AG20443 (cell line): ENCODE measurements around the gene FLNB.
A peak's percentile ranks its signal among the peaks of the same experiment; 100 is the strongest.

Source experiments
- DNase-seq: peaks from one replicate; pipeline ENCODE4 v3.0.0; 2012; ENCODE audit warnings: low spot score, mixed read lengths

Gene FLNB

DNA sequence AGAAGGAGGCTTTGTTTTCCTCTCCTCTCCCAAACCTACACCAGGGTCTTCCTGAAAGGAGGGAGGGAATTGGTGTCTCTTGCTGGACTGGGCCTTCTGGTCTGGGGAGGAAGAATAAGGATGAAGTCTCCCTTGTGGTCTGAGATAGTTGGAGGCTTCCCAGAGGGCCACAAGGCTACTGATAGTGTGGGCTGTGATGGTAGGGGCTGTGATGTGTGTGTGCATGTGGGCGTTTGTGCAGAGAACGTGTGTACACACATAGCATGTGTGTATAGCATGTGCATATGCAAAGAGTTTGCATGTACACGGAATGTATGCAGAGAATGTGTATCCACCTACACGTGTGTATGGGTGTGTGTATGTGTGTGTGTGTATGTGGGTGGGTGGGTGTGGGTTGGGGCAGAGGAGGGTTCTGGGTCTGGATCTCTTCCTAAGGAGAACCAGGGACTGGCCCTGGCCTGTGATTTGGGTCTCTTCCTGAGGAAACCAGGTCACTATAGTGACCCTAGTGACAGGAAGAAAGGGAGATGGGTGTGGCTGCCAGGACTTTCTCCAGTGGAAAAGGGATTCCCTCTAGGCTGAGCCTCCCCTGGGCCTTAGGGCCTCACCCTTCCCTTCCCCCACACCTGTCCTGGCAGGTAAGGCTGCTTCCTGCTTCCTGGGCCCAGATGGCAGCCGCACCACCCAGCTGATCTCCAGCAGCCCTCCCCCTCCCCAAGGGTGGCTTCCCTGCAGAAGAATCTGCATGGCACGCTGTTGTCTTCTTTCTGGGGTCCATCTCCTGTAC, 1.7 kb downstream of the FLNB start:
- DNase-seq, result no peak

DNA sequence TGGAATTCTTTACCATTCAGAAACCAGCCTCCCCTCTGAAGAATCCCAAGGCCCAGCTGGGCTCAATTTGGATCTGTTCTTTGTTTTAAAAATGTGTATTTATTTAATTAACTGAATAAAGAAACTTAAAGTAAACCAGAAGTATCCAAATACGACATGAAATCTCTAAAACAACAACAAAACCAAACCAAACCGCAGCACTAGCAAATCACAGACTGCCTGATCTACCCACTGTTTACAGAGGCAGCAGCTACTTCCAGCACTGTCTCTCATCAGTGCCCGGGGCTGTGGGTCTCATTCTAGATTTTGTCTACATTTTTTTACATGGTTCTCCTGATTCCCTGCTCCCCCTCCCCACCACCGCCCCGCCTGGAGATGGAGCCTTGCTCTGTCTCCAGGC, 2.3 kb downstream of the FLNB start:
- no peak for DNase-seq

DNA sequence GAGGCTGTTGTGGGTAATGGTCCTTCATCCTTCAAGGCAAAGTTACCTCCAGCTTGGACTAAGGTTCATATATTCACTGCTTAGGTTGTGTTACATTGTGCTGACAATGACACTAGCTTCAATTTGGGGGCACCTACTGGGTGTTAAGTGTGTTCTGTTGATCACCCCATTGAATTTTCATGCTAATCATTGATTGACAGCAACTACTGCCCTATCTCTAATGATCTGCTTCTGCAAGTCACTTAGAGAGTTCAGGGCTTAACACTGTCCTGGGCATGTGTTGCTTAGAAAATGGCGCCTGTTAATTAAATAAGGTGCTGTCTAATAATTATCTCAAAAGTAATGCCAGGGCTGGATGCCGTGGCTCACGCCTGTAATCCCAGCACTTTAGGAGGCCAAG, 3.4 kb downstream of the FLNB start:
- DNase-seq, result no peak

DNA sequence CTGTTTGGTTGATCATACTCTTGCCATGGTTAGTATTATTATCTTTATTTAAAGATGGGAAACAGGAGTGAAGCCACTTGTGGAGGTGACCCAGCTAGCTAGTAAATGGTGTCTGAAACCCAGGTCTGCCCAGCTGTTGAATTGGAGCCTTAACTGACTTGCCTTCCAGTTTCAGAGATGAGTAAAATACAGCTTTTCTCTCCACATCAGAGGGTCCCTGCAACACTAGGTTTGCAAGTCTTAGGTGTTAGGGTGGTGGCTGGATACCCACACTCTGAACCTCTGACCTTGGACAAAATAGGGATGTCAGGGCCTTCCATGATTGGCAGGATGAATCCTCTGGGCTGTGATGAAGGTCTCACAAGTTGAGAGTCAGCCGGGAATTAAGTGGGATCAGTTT, 4.1 kb downstream of the FLNB start:
- no peak for DNase-seq

DNA sequence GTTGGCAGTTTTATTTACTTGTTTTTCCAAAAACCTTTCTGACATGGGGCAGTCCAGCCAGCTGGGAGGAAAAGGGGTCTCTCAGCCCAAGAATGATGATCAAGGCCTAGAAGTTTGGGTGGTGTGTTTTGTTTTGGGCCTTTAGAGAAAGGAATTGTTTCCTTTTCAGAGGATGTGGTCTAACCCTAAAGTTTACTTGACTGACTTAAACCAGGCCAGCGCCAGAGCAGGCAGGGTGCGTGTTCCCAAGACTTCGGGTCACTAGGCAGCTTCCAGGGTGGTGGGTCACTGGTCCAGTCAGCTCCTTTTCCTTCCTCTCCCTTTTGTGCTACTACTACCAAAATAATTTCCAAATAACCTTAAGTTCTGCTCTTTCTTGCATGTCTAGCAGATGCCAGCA, 4.9 kb downstream of the FLNB start:
- no peak for DNase-seq

DNA sequence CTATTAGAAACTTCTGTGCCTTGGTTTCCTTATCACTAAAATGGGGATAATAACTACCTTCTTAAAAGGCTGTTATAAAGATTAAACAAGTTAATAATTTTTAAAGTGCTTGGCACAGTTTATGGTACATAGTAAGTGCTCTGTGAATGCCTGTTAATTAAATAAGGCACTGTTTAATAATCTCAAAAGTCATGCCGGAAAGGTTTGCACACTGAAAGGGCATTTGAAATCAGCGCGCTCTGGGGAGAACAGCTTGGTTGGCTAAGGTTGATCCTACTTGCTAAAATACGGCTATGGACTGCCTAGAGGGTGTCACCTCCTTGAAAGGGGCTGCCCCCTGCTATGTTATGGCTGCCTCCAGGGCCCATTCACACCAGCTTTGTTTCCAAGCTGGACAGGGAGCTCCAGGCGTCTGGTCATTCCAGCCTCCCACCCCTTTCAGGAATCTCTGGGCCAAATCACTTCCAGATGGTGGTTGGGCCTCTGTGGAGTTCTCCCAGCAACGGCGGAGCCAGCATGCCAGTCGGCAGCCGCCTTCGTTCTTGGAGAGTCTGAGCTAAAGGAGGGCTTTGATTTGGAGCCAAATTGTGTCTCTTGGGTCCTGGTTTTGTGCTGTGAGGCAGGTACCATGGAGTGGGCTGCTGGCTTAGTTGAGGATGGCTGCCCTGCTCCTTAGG, 5.9 kb downstream of the FLNB start:
- peak; percentile 94 for DNase-seq

DNA sequence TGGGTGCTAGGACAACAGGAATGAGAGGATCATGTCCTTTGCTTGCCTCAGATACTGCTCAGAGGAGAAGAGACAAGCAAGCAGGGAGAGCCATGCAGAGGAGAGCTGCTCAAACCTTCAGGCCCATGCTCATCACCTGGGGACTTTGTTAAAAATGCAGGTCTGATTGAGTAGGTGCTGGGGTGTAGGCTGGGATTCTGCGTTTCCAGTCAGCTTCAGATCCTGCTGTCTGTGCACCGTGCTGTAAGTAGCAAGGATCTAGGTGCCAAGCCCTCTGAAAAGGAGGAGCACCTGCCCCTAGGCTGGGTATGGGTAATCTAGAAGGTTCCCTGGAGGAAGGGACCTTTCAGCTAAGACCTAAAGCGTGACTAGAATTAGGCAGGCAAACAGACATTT, 7.3 kb downstream of the FLNB start:
- no peak for DNase-seq

DNA sequence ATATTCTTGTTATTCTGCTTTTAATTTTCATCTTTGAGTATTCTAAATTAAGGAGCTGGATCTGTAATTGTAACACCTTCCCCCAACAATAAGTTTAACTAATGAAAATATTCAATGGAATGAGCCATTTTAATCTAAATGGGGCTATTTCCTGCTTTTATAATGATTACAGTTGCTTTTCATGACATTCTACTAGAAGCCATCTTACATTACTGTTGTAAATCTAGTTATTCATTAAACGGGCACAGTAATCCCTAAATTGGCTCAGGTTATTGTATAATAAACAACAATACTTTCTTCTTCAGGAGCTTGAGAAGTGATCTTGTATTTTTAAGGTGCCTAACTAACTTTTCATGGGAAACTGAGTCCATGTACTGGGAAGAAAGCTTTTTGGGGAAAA, 8.5 kb downstream of the FLNB start:
- no peak for DNase-seq

DNA sequence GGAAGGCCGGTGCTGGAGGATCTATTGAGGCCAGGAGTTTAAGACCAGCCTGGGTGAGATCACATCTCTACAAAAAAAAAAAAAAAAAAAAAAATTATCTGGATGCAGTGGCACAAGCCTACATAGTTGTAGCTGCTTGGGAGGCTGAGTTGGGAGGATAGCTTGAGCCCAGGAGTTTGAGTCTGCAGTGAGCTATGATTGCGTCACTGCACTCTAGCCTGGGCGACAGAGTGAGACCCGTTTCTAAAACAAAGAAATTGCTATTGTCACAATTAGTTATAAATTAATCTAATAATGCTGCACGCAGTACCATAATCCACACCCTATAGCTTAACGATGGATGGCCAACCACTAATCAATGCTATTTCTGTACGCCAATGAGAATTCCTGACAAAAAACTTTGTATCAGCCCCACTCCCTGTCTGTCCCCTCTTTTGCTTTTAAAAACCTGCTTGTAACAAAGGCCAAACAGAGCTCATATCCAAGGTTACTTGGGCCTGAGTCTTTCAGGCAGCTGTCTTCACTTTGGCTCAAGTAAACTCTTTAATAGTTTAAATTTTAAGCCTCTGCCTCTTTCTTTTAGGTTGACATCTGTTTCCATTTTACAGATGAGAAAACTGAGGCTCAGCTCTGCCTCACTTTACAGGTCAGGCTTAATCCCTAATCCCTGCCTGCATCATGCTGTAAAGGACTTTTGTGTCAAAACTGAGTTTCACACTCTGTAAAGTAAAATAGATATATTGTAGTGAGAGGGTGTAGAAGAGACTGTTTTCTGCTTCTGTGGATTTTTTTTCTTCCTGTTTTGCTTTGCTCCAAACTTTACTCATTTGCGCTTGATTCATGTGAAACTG, 10.9 kb downstream of the FLNB start:
- DNase-seq, result no peak

DNA sequence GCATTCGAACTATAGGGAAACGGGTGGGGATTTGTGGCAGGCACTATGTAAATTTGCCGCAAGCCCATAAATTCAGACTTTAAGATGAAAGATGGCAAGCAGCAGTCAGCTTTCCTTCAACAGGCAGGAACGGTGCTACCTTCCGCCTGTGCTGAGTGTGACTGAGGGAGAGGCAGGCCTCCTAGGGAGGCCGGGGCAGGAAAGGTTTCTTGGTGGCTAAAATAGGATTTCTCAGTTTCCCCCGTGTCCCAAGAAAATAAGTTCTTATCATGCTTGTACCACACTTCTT, 12.5 kb downstream of the FLNB start:
- DNase-seq, result no peak

DNA sequence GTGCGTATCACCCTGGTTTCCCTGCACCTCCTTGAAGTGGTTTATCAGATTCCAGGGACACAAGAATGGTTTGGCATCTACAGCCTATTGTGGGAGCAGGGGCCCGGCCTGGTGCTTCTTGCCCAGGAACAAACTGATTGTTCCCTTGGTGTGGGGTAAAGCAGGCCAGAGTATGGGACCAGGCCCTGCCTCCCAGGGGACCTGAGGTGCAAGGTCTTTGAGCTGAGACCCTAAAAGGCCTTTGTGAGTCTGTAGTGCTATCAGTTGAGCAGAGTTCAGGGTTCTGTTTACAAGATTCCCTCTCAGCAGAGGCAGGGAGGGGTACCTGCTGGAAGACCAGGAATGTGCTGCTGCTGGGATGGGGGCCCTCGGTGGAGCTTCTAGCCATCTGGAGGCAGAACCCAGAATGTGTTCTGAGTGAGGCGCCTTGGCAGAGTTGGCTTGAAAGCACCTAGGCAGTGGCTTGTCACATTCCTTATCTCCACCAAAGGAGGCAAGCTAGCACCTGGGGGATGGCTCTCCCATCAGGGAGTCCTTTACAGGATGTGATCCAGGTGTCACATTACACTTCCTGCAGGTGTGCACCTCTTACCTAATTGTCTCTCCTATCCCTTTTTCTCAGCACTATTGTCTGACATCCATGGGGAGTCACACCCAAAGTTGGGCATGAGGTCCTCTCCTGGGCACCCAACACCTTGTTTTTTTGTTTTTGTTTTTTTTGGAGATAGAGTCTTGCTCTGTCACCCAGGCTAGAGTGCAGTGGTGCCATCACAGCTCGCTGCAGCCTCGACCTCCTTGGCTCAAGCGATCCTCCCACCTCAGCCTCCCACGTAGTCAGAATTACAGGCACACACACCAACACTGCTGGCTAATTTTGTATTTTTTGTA, 13.1 kb downstream of the FLNB start:
- no peak for DNase-seq

DNA sequence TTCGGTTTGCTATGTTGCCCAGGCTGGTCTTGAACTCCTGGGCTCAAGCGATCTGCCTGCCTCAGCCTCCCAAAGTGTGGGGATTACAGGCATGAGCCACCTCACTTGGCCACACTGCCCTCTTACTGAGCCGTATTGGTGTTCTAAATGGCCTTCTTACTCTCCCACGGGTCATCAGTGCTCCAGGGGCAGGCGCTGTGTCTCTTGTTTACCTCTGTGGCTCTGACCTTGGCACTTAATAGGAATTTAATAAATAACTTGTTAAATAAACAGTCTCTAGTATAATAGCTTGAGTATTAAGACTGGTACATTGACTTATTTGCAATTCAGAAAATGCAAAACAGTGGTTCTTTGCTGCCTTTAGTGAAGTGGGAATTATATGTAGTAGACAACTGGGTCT, 13.7 kb downstream of the FLNB start:
- DNase-seq, result no peak

DNA sequence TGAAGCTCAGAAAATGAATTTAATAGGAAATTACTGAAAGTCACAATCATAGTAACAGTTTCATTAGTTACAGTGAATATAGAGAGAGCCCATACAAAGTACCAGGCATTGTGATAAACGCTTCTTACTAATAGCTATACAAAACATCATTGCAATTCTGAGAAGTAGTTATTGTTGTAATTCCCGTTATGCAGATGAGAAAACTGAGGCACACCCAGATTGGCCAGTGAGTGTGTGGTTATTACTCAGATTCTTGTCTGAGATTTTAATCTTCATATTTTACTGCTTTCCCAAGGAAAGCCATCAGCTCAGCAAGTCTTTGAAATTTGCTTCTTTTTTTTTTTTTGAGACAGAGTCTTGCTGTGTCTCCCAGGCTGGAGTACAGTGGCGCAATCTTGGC, 14.3 kb downstream of the FLNB start:
- DNase-seq, result no peak

DNA sequence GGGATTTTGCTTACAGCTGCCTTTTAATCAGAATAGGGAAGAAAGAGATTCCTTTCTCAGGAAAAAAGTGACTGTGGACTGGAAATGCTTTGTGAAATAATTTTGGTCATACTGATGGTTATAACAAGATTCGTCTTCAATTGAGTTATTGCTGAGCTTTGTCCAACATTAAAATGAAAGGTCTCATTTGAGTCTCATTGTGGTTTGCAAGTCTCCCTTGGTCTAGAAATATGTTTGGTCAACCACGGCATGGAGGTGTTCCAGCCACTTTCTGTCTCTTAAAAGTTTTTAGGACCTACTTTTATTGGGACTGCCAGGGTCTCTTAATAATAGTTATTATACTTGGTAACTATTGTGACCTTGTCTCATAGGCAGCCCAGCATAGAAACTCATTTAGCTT, 15.3 kb downstream of the FLNB start:
- no peak for DNase-seq

DNA sequence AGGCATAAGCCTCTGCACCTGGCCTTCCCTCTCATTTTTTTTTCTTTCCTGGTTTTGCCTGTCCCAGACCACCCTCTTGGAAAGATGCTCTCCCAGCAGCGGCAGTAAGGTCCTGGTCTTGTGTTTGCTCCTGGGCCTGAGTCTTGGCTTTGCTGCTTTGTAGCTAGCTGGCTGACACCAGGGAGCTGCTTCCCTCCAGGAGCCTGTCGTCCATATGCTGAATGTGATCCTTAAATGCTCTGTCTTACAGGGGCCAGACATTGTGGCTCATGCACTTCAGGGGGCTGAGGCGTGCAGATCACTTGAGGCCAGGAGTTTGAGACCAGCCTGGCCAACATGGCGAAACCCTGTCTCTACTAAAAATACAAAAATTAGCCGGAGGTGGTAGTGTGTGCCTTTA, 17.2 kb downstream of the FLNB start:
- DNase-seq, result no peak

DNA sequence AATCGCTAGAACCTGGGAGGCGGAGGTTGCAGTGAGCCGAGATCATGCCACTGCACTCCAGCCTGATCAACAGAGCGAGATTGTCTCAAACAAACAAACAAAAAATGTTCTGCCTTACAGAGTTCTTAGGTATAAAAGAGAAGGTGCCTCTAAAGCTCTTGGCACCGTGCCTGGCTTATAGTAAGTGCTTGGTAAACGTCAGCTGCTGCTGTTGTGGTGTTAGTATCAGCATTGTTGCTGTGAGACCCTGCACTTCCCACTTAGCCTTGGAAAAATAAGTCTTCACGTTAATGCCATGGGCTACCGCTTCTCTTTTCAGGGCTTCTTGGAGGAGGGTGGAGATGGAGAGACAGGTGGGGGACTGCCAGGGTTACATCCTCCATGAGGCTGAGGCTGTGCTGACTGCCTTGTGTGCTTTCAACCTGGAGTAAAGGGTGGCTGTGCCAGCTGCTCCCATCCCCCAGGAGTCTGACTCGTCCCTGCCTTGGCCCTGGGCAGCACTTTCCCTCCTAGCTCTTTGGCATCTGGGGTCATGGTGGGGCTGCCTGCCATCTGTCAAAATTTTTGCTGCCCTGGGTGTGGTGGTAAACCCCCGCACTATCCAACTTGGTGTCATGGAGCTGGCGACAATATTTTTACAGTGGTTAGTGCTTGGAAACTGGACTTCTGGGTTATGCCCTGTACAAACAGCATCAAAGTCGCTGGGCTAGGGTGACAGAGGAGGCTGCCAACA, 17.8 kb downstream of the FLNB start:
- DNase-seq, result no peak

DNA sequence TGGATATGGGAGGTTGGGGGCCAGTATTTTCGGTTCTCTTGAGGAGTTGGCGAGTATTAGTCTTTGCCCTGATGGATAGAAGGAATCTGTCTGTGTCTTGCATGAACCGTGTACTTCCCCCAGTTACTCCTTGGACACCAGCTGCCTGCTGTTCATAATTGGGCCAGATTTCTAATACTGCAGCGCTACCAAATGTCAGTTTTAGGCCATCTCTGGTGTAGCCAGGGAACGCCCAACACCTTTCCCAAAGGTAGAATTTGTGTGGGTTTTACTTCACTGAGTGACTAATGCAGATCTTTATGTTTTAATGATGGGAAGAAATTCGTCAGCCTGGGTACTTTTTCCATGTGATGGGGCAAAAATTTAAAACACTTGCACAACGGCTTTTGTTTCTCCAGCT, 18.4 kb downstream of the FLNB start:
- no peak for DNase-seq

DNA sequence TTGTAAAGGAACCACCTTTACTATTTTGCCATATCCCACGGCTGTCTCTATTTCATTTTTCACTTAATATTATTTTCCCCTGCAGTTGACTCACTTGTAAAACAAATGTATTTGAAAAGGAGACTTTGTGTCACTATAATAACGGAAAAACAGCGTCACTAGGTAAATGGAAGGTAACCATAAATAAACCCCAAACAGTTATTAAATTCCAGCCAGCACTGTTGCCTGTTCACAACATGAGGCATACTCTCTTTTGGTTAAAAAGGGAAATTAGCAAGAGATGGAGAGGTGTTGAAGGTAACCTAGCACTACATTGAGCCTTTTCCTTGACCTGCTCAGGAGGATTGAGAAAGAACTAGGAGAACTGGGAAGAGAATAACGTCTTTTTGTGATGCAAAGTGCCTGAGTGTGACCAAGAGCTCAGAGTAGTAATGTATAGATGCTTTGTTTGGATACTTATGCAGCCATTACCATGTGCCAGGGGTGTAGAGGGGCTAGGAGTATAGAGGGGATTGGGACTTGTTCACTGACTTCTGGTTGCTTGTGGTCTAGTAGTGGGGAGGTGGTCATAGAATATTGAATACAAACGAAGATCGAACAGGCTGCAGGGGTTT, 19.6 kb downstream of the FLNB start:
- no peak for DNase-seq

DNA sequence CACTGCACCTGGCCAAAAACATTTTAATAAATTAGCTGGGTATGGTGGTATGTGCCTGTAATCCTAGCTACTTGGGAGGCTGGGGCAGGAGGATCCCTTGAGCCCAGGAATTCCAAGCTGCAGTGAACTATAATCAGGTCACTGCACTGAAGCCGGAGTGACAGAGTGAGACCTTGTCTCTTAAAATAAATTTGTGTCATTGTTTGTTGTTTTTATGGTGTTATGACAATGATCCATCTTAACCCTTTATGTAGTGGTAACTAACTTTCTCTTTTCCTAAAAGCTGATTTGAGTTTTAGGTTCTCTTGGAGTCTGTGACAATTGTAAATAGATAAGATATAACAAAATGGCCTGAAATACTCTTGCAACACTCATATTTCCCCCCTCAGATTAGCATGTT, 20.7 kb downstream of the FLNB start:
- no peak for DNase-seq

DNA sequence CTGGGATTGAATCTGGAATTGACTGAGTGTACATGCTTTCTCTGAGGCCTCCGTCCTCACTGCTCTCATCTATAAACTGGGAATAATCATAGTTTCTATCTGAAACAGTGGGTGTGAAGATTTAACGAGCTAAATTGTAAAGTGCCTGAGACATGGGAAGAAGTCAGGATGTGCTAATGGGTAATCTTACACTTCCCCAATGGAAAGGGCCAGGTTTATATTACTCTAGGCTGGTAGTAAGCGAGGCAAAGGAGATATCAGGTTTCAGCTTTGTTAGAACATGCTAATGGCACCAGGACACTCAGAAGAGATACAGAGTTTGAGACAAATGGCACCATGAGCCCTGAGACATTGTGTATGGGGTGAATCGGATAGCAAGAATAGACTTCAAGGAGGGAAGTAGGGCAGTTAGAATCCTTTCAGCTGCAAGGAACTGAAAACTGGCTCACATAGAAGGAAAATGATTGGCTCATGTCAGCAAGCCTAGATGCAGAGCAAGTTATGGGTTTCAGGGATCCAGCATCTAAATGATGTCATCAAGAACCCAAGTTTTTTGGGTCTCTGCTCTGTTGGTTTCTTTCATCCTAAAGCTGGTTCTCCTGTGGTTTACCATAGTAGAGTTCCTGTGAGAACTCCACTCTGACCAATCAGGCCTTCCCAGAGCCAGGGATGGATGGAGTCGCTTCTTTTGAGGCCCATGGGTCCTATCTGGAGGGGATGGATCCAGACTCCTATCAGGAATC, 21.8 kb downstream of the FLNB start:
- DNase-seq, result no peak
